Measurements from ENCODE around the gene MINDY4.

The MINDY4 gene

GRCh38 chr7:30915005-30915601 is 143.9 kb downstream of the MINDY4 start (continued):
- TF ChIP-seq, protein P1, sequence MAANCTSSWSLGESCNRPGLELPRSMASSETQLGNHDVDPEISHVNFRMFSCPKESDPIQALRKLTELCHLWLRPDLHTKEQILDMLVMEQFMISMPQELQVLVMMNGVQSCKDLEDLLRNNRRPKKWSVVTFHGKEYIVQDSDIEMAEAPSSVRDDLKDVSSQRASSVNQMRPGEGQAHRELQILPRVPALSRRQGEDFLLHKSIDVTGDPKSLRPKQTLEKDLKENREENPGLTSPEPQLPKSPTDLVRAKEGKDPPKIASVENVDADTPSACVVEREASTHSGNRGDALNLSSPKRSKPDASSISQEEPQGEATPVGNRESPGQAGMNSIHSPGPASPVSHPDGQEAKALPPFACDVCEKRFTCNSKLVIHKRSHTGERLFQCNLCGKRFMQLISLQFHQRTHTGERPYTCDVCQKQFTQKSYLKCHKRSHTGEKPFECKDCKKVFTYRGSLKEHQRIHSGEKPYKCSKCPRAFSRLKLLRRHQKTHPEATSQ (tag by site-specific recombination; IDR thresholded peaks at IDR 0.05) = no peak
- TF ChIP-seq ZNF558 (tag by site-specific recombination; IDR thresholded peaks at IDR 0.05) (no peak), ZNF18 (tag by site-specific recombination; IDR thresholded peaks at IDR 0.05) (no peak), ZEB2 (tag by site-specific recombination; IDR thresholded peaks at IDR 0.05) (no peak), ZNF514 (tag by site-specific recombination; IDR thresholded peaks at IDR 0.05) (no peak), ZNF202 (tag by site-specific recombination; IDR thresholded peaks at IDR 0.05; ENCODE audit: borderline replicate concordance) (no peak), ZNF341 (tag by site-specific recombination; IDR thresholded peaks at IDR 0.05; ENCODE audit: low read depth) (no peak), ZBTB21 (tag by site-specific recombination; IDR thresholded peaks at IDR 0.05) (no peak), ZNF776 (tag by site-specific recombination; IDR thresholded peaks at IDR 0.05; ENCODE audit: borderline replicate concordance) (no peak)

DNA sequence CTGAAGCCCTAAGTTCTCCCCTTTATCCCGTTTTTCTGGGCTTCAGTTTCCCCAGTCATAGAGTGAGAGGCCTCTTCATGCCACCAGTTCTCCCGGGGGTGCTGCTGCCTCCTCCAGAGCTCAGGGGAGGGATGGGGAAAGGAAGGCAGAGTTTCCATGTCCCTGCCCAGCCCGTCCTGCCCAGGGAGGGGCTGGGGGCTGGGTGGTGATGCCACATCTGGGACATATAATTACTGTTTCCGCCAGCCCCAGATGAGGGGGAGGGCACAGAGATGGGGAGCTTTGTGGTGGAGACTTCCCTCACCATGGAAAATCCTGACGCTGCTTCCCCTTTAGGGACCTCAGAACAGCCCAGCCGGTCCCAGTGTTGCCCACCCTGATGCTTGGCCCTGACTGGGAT is 144.5 kb downstream of the MINDY4 start:
- H3K27ac ChIP-seq (ENCODE audit: extremely low read depth, low read depth, low read length) = no peak overlapping the region
- TF ChIP-seq SETDB1 (IDR thresholded peaks at IDR 0.05; ENCODE audit: insufficient read length, low read length) (no peak), ZNF621 (tag by site-specific recombination; IDR thresholded peaks at IDR 0.05) (no peak), ZNF114 (tag by site-specific recombination; IDR thresholded peaks at IDR 0.05) (no peak), ZNF155 (tag by site-specific recombination; IDR thresholded peaks at IDR 0.05) (no peak), PATZ1 (tag by site-specific recombination; IDR thresholded peaks at IDR 0.05) (no peak), ZNF596 (tag by site-specific recombination; IDR thresholded peaks at IDR 0.05) (no peak), MZF1 (tag by site-specific recombination; IDR thresholded peaks at IDR 0.05; ENCODE audit: borderline replicate concordance) (no peak)
- TF ChIP-seq, protein P2, sequence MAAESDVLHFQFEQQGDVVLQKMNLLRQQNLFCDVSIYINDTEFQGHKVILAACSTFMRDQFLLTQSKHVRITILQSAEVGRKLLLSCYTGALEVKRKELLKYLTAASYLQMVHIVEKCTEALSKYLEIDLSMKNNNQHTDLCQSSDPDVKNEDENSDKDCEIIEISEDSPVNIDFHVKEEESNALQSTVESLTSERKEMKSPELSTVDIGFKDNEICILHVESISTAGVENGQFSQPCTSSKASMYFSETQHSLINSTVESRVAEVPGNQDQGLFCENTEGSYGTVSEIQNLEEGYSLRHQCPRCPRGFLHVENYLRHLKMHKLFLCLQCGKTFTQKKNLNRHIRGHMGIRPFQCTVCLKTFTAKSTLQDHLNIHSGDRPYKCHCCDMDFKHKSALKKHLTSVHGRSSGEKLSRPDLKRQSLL (tag by site-specific recombination; IDR thresholded peaks at IDR 0.05) = no peak
- no peaks in the 10 kb centered on the region for H3K9me3 ChIP-seq (ENCODE audit: control insufficient read depth, insufficient read depth, low read depth, low read length)
- no peaks in the 10 kb centered on the region for H3K36me3 ChIP-seq (ENCODE audit: control insufficient read depth in 2 of 2, insufficient read depth in 1 of 2, low read length in 2 of 2)
- no peak overlapping the region for H3K4me3 ChIP-seq (ENCODE audit: low read depth, low read length)
- no peaks in the 10 kb centered on the region for H3K4me1 ChIP-seq (ENCODE audit: control insufficient read depth, insufficient read depth, low read length)
- ChIA-PET CTCF (interaction anchor here (0.6 kb wide), 1 partner anchor 676 kb away, joined by 4 read pairs; no protein-coding TSS in a partner anchor), POLR2A (no interaction called here)

DNA sequence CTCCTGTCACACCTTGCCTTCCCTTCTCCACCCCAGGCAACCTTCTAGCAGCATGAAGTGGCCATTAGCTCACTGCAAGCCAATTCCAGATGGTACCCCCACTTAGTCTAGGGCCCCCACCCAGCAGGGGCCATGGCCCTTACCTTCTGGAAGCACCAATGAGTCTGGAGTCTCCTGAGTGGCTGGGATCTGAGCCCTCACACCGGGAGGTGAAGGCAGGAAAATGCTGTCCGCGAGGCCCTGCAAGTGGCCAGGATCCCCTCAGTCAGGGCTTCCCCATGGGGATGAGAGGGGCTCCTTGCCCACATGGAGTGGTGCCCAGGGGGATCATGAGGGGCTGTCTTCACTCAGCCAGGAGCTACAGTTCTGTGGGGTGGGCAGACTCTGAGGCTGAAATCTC is 145.0 kb downstream of the MINDY4 start:
- Histone ChIP-seq H3K4me3 (ENCODE audit: low read depth, low read length) (no peak overlapping the region), H3K27ac (ENCODE audit: extremely low read depth, low read depth, low read length) (no peak overlapping the region), H3K4me1 (ENCODE audit: control insufficient read depth, insufficient read depth, low read length) (no peaks in the 10 kb centered on the region), H3K9me3 (ENCODE audit: control insufficient read depth, insufficient read depth, low read depth, low read length) (no peaks in the 10 kb centered on the region), H3K36me3 (ENCODE audit: control insufficient read depth in 2 of 2, insufficient read depth in 1 of 2, low read length in 2 of 2) (no peaks in the 10 kb centered on the region)
- CTCF ChIA-PET = no interaction called here
- POLR2A ChIA-PET = no interaction called here
- TF ChIP-seq ZIC2 (tag by site-specific recombination; IDR thresholded peaks at IDR 0.05) = peak; percentile 79
- TF ChIP-seq ZNF513 (tag by site-specific recombination; IDR thresholded peaks at IDR 0.05) = no peak
